K562 (cell line): ENCODE measurements around the gene PDE8A.

Source experiments
- CBX3 ChIP-seq, 2 experiments: IDR thresholded peaks; 1 replicate in 1 of 2; 2 replicates in 1 of 2; pipeline ENCODE4 v1.6.1; 2012; ENCODE audit warnings: inconsistent platforms in 2 of 2, low read length in 2 of 2, borderline replicate concordance in 1 of 2, control low read depth in 1 of 2
- EZH2 ChIP-seq: IDR thresholded peaks from 2 replicates; pipeline ENCODE4 v1.6.1; 2012; ENCODE audit warnings: low read depth, mild to moderate bottlenecking, inconsistent platforms, low read length, borderline replicate concordance
- GTF2E2 ChIP-seq: fragments of 200-800 bp; sonication (Bioruptor generic); IDR thresholded peaks from 2 replicates; pipeline ENCODE4 v1.6.1; 2016; ENCODE audit warnings: missing genetic modification characterization, missing compliant biosample characterization
- KAT2B ChIP-seq: IDR thresholded peaks from one replicate; pipeline ENCODE4 v1.6.1; 2012; ENCODE audit warnings: low read depth, mild to moderate bottlenecking, control low read depth, inconsistent platforms, low read length, moderate library complexity
- MEF2A ChIP-seq: IDR thresholded peaks from 2 replicates; pipeline ENCODE4 v1.6.1; 2011; ENCODE audit warnings: low read depth, mild to moderate bottlenecking, low read length, moderate library complexity; ENCODE audit not compliant: control insufficient read depth
- SMARCA5 ChIP-seq: fragments of 450-650 bp; IDR thresholded peaks from 2 replicates; pipeline ENCODE4 v1.6.1; 2016
- TAF1 ChIP-seq: IDR thresholded peaks from 2 replicates; pipeline ENCODE4 v1.6.1; 2011; ENCODE audit warnings: mild to moderate bottlenecking, low read length, moderate library complexity; ENCODE audit not compliant: insufficient read depth, control insufficient read depth, severe bottlenecking; ENCODE audit errors: extremely low read depth

GRCh38 chr15:85179700-85180099 is 198.0 kb downstream of the PDE8A start:
- no peak for TF ChIP-seq KAT2B
- TF ChIP-seq CBX3 (IDR thresholded peaks at IDR 0.05; ENCODE audit: borderline replicate concordance in 1 of 2, low read length in 2 of 2), result no peak
- TF ChIP-seq TAF1, result no peak
- no peak for TF ChIP-seq GTF2E2 (tag)
- no peak for TF ChIP-seq MEF2A
- no peak for TF ChIP-seq EZH2
- no peak for TF ChIP-seq SMARCA5
